CD1c-positive myeloid dendritic cell (primary cell): Measurements from ENCODE around the gene GUCY2F.

Source experiments
- DNase-seq: peaks from one replicate; pipeline ENCODE4 v3.0.0-alpha.2; 2016; ENCODE audit errors: extremely low spot score

GUCY2F gene

GRCh38 chrX:109393859-109394258, 88.0 kb downstream of the GUCY2F start:
- no peak for DNase-seq

DNA sequence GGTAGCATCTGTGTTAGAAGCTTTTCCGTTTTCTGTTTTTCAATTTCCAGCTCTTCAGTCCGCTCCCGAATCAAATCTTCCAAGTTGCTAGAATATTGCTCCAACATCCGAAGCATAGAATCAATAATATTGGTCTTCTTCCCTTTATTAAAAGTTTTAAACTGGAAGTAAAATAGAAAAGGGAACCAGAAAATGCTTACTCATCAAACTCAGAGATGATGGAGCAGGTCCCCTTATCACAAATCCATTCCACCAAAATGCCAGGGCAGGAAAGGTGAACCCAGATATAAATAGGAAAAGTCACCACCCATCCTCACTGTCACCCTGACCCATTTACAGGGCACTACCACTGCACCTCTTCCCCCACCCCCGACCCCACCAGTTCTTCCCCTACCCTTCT, 89.0 kb downstream of the GUCY2F start:
- no peak for DNase-seq

- no peak for DNase-seq
Observed at GRCh38 chrX:109390556-109390955, 91.3 kb downstream of the GUCY2F start.

DNA sequence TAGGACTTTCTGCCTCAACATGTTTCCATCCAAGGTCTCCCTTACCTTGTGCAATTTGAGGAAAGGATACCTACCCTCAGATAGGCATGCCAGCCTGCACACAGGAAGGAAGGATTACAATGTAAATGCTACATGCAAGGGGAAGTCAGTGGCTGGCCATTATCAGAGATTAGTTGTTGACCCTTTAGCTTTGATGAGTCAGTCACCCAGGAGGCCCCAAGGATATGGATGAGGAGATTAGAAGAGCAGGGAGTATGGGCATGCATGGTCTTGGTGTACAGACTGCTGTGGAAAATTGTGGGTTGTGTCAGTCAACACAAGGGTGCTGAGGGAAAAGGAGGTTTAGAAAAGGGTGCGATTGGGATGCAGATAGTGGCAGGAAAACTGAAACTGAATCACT, 92.0 kb downstream of the GUCY2F start:
- DNase-seq = no peak

DNA sequence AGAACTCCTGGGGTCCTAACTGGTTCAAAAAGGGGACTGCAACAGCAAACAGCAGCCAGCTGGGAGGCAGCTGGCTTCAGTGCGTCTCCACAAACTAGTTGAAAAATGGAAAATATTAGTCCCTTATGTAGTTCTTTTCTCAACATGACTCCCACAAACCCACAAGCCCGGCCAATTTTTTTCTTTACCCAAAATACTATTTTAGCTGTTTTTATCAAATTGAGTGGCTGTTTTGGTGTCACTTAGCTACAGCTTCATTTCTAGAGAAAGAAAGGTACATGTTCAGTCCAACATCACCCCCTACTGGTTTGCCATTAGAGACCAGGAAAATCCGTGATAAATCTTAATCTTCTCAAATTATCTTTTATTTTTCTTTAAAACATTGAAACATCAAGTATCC, 97.2 kb downstream of the GUCY2F start:
- DNase-seq = peak; percentile 51

DNA sequence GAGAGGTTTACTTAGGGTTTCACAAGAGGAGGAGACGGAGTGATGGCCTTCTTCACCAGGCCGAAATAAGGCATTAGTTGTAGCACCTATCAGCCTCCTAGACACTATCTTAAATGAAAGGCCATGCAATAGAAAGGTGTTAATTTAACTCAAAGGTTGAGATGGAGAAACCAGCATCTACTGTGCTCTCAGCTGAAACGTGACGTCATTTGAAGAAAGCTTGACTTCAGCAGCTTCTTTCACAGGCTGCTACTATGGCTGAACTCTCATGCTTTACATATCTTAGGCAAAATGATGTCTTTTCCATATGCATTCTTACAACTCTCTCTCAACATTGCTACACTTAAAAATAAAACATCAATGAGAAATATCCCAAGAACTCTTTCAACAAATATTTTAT, 99.6 kb downstream of the GUCY2F start:
- no peak for DNase-seq

GRCh38 chrX:109378281-109378680, 103.6 kb downstream of the GUCY2F start:
- peak; percentile 20 for DNase-seq

DNA sequence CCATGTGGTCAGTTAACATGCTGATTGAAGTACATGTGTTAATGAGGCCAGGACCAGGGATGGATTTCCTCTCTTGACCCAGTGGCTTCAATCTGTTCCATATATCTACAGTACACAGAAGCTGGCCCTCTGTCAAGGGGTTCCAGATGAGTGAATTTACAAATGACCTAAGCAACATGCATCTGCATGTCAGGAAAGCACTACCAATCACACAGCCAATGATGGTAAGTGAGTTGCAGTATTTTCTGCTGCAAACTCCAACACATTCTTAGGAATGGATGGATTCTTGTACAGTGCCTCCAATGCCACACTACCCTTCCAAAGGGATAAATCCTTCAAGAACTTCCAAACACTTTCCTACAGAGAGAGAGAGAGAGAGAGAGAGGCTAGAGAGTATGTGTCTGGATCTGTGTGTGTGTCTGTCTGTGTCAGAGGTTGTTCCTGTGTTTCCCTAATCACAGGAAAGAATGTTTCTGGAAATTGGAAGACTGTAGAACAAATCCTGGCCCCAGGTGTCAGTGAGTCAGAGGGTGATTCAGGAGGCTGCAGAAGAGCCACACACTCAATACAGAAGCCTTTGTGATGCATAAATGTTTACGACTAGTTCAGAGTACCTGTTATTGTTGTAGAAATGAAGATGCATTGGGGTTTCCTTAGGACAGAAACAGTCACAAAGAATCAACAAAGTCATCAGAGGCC, 107.5 kb downstream of the GUCY2F start:
- no peak for DNase-seq

DNA sequence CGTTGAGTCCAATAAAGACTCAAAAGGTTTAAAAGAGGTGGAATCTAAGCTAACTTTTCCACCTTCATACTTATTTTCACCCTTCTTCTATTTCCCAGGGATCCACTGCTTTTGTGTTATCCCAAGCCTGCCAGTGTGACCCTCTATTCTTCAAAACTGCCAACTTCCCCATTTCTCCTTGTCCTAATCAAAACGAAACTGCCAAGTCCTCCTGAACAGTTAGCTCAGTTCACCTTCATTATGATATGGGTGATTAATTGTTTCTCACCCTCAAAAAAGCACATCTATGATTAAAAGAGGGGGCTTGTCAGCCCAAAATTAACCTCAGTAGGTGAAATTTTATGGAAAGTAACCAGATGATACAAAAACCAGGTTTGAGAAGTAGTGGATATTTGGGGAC, 108.4 kb downstream of the GUCY2F start:
- DNase-seq = peak; percentile 42

DNA sequence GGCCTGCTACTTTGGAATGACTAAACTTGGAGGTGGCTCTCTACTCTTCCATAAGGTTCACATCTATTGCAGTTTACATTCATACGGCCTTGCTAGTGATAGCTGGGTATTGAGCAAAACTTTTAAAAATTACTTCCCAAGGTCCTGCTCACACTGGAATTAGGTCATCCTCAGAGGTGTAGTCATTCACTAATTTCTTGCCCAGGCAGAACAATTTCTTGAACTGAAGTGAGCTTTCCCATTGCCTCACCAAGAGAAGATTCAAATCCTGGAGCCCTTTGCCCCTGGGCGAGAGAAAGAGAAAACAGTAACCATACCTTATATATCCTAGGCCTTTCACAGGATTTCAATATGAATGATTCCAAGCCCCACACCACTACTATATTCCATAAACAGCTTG, 109.2 kb downstream of the GUCY2F start:
- DNase-seq = no peak

- DNase-seq = no peak
Observed at GRCh38 chrX:109372291-109372690, 109.6 kb downstream of the GUCY2F start.

DNA sequence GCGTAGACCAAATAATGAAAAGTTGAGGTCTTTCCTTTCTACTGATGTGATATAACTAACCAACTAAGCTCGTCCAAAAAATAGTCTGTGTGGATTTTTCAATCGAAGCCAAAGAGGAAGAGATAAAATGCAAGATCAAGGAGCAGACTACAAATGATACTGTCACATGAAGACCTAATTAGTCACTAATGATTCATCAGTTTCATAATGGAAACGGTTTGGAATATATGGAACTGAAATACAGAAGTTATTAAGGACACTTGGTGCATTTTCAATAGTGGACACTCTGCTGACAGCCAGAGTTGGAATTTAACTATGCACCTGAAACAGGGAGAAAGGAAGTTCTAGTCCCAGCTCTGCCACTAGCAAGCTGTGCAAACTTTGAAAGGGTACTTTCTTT, 119.8 kb downstream of the GUCY2F start:
- peak; percentile 82 for DNase-seq

- no peak for DNase-seq
Observed at GRCh38 chrX:109360301-109360700, 121.6 kb downstream of the GUCY2F start.

GRCh38 chrX:109357706-109358105, 124.2 kb downstream of the GUCY2F start:
- DNase-seq = peak; percentile 57

- DNase-seq = no peak
Observed at GRCh38 chrX:109356684-109357083, 125.2 kb downstream of the GUCY2F start.

GRCh38 chrX:109352066-109352588, 129.8 kb downstream of the GUCY2F start:
- DNase-seq = peak; percentile 45

DNA sequence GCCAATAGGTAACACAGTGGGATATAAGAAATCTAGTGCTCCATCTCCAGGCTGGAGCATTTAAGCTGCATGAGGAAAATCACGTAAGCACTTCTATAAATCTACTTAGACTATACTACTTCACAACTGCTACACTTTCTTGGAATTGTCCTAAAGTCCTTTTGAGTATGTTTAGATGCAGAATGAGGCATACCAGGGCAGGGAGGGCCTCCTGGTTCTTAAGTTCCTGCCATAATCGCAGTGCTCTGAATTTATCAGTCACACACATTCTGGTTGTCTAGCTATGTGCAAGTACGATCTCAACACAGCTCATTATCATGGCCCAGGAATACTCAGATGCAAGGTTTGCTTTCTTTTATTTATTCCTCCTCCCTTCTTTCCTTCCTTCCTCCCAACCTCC, 130.3 kb downstream of the GUCY2F start:
- DNase-seq = no peak

GRCh38 chrX:109350551-109350950, 131.3 kb downstream of the GUCY2F start:
- peak; percentile 52 for DNase-seq

DNA sequence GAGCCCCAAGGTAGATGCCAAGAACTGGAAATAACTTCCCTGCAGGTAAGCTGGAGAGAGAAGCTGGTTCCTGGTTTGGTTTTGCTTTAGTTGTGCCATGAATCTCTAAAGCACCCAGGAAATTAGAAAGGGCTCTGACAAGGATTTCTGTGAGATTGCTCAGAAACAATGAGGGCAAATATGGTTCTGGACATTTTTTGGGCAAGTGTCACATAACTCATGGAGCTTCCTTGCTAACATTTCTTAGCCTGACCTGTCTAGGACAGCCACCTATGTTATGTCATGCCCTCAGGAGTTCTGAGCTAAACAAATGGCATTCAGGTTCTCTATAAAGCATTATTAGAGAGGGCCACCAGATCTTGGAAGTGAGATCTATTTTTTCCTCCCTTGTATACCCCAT, 131.8 kb downstream of the GUCY2F start:
- no peak for DNase-seq

- DNase-seq = peak; percentile 34
Observed at GRCh38 chrX:109347632-109348031, 134.3 kb downstream of the GUCY2F start.

GRCh38 chrX:109346491-109346890, 135.4 kb downstream of the GUCY2F start:
- no peak for DNase-seq

DNA sequence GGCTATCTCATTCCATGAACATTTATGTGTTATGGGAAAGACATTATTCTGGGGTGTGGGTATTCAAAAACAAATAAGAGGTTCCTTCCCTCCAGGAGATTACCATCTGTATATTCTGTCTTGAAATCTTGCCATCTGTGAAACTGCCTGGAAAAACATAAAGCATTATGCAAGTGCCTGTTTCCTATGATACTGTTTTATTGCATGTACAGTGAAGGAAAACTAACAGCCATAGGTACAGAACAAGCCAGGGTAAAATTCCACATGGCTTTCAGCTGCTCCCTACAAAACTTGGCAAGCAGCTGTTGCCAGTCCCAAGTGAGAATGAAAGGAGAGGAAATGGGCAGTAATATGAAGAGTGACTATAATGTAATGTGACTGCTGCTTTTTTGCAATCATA, 136.0 kb downstream of the GUCY2F start:
- no peak for DNase-seq

DNA sequence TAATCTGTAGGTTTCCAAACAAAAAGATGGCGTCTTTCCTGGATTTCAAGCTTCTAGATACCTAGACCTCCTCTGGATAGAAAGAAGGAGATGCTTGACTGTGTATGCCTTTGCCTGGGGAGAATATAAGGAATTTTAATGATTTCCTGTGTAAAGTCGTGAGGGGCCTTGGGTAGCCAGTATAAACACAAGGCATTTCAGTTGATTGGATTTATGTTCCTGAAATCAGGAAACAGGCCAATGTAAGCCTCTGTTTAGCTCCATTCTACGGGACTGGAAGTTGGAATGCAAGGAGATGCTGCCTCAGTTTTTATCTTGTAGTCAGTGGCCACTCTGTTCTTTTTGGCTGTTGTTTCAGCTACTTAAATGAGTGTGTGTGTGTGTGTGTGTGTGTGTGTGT, 137.2 kb downstream of the GUCY2F start:
- no peak for DNase-seq

GRCh38 chrX:109344101-109344500, 137.8 kb downstream of the GUCY2F start:
- no peak for DNase-seq
